Measurements from ENCODE around the gene GPR183. TPM values are rescaled to one million over a fixed set of nuclear protein-coding genes. Genes with fewer than 3 reads are reported as not detected.

Gene GPR183
- polyA plus RNA-seq, 1 experiment = 0.31 TPM

DNA sequence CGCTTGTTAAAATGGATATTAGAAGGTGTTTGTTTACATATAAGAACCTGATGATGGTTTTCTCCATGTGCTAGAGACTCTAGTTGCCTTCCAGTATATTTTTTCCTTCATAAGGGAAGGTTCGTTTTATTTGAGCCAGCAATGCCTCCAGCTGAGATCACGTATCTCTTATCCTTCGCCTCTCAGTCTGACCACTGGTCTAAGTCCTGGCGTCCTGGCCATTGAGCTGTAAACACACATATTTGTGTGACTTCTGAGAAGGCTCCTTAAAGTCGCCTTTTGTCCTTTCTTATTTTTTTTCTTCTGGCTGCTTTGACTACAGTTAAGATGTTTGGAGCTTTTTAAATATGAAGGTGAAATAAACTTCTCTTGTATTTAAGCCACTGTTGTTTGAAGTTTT, 23.7 kb upstream of the GPR183 start:
- peaks cover 3% of the 10 kb centered on the region; the same call in 1 of the 2 replicates for H3K36me3 ChIP-seq (ENCODE audit: control insufficient read depth, insufficient read depth, low read length)
- no peak overlapping the region for H3K4me3 ChIP-seq (ENCODE audit: low read depth, low read length)
- TF ChIP-seq, protein P1, sequence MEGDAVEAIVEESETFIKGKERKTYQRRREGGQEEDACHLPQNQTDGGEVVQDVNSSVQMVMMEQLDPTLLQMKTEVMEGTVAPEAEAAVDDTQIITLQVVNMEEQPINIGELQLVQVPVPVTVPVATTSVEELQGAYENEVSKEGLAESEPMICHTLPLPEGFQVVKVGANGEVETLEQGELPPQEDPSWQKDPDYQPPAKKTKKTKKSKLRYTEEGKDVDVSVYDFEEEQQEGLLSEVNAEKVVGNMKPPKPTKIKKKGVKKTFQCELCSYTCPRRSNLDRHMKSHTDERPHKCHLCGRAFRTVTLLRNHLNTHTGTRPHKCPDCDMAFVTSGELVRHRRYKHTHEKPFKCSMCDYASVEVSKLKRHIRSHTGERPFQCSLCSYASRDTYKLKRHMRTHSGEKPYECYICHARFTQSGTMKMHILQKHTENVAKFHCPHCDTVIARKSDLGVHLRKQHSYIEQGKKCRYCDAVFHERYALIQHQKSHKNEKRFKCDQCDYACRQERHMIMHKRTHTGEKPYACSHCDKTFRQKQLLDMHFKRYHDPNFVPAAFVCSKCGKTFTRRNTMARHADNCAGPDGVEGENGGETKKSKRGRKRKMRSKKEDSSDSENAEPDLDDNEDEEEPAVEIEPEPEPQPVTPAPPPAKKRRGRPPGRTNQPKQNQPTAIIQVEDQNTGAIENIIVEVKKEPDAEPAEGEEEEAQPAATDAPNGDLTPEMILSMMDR (IDR thresholded peaks at IDR 0.05; ENCODE audit: insufficient read depth, low read depth, low read length) = no peak
- POLR2A ChIA-PET = no interaction called here
- no peak for DNase-seq (ENCODE audit: low read depth)
- CTCF ChIA-PET = interaction anchor here (2.4 kb wide), 1 partner anchor 105 kb away, joined by 6 read pairs; no protein-coding TSS in a partner anchor
- H3K27me3 ChIP-seq (ENCODE audit: control insufficient read depth, insufficient read depth, low read length) = no peaks in the 10 kb centered on the region

DNA sequence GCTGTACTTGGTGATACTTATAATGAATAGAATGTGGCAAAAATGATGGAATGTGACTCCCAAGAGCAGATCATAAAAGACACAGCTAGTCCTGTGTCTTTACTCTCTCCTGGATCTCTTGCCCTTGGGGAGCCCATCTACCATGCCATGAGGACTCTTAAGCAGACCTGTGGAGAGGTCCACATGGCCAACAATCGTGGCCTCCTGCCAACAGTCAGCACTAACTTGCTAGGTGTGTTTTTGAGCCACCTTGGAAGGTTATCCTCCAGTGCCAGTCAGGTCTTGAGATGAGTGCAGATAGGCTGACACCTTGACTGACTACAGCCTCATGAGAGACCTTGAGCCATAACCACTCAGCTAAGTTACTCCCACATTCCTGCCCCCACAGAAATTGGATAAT, 22.3 kb upstream of the GPR183 start:
- Histone ChIP-seq H3K27me3 (ENCODE audit: control insufficient read depth, insufficient read depth, low read length) (no peaks in the 10 kb centered on the region), H3K4me3 (ENCODE audit: low read depth, low read length) (no peak overlapping the region), H3K36me3 (ENCODE audit: control insufficient read depth, insufficient read depth, low read length) (peaks cover 1% of the 10 kb centered on the region; the same call in 1 of the 2 replicates)
- POLR2A ChIA-PET = no interaction called here
- TF ChIP-seq, protein P1 (IDR thresholded peaks at IDR 0.05; ENCODE audit: insufficient read depth, low read depth, low read length) = no peak
- DNase-seq (ENCODE audit: low read depth) = no peak
- CTCF ChIA-PET = interaction anchor here (1.1 to 2.4 kb wide), 3 partner anchors 65 to 153 kb away, joined by 3 to 6 read pairs (median 4); no protein-coding TSS in a partner anchor

DNA sequence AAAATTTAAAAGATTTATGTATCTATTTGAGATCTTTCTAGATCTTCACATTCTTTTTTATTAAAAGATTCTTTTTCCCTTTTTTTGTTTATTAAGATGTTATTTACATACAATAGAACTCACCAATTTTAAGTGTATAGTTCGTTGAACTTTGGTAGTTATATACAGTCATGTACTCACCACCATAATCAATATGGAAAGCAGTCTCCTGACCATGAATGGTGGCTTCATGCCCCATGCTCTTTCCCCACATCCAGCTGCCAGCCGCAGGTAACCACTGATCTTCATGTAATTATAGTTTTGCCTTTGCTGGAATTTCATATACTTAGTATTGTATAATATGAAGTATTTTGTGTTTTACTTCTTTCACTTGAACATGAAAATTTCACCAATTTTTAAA, 20.6 kb upstream of the GPR183 start:
- H3K4me3 ChIP-seq (ENCODE audit: low read depth, low read length) = no peak overlapping the region
- POLR2A ChIA-PET = no interaction called here
- CTCF ChIA-PET = interaction anchor here (1.2 to 1.6 kb wide), 2 partner anchors 58 to 108 kb away, joined by 3 to 6 read pairs; no protein-coding TSS in a partner anchor
- TF ChIP-seq, protein P1 (IDR thresholded peaks at IDR 0.05; ENCODE audit: insufficient read depth, low read depth, low read length) = no peak
- H3K36me3 ChIP-seq (ENCODE audit: control insufficient read depth, insufficient read depth, low read length) = peaks cover 1% of the 10 kb centered on the region; the same call in 1 of the 2 replicates
- DNase-seq (ENCODE audit: low read depth) = no peak
- no peaks in the 10 kb centered on the region for H3K27me3 ChIP-seq (ENCODE audit: control insufficient read depth, insufficient read depth, low read length)

GRCh38 chr13:99327126-99327525, 19.9 kb upstream of the GPR183 start:
- TF ChIP-seq, protein P1 (IDR thresholded peaks at IDR 0.05; ENCODE audit: insufficient read depth, low read depth, low read length) = no peak
- 0 out of 2 replicates have a peak, but pooled peaks cover 1% of the 10 kb centered on the region for H3K36me3 ChIP-seq (ENCODE audit: control insufficient read depth, insufficient read depth, low read length)
- no peak for DNase-seq (ENCODE audit: low read depth)
- no peaks in the 10 kb centered on the region for H3K27me3 ChIP-seq (ENCODE audit: control insufficient read depth, insufficient read depth, low read length)
- ChIA-PET POLR2A (no interaction called here), CTCF (interaction anchor here (1.2 to 1.6 kb wide), 2 partner anchors 58 to 109 kb away, joined by 3 to 6 read pairs; no protein-coding TSS in a partner anchor)
- no peak overlapping the region for H3K4me3 ChIP-seq (ENCODE audit: low read depth, low read length)

DNA sequence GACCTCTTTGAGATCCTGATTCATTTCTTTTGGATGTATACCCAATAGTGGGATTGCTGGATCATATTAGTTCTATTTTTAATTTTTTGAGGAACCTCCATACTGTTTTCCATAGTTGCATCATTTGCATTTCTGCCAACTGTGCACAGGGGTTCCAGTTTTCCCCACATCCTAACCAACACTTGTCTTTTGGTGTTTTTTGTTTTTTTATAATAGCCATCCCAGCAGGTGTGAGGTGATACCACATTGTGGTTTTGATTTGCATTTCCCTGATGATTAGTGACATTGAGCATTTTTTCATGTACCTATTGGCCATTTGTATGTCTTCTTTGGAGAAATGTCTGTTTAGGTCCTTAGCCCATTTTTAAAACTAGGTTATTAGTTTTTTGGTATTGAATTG, 18.8 kb upstream of the GPR183 start:
- ChIA-PET CTCF (no interaction called here), POLR2A (no interaction called here)
- no peak overlapping the region for H3K4me3 ChIP-seq (ENCODE audit: low read depth, low read length)
- TF ChIP-seq, protein P1 (IDR thresholded peaks at IDR 0.05; ENCODE audit: insufficient read depth, low read depth, low read length) = no peak
- 0 out of 2 replicates have a peak, but pooled peaks cover 1% of the 10 kb centered on the region for H3K36me3 ChIP-seq (ENCODE audit: control insufficient read depth, insufficient read depth, low read length)
- no peaks in the 10 kb centered on the region for H3K27me3 ChIP-seq (ENCODE audit: control insufficient read depth, insufficient read depth, low read length)
- DNase-seq (ENCODE audit: low read depth) = no peak
